DMS53 treated with DMSO at 0.1 percent for 48 hours (cell line): ENCODE data around the gene RUVBL1.
"Not testable (repeated sequence)": the region's sequence is repeated elsewhere in the genome, so short reads cannot be mapped to it uniquely, and the experiment has no call there.

Source experiments
- DNase-seq: peaks from one replicate; lab custom pipeline; 2025; ENCODE audit not compliant: unreplicated experiment; lab: John Stamatoyannopoulos, UW

The RUVBL1 gene

DNA sequence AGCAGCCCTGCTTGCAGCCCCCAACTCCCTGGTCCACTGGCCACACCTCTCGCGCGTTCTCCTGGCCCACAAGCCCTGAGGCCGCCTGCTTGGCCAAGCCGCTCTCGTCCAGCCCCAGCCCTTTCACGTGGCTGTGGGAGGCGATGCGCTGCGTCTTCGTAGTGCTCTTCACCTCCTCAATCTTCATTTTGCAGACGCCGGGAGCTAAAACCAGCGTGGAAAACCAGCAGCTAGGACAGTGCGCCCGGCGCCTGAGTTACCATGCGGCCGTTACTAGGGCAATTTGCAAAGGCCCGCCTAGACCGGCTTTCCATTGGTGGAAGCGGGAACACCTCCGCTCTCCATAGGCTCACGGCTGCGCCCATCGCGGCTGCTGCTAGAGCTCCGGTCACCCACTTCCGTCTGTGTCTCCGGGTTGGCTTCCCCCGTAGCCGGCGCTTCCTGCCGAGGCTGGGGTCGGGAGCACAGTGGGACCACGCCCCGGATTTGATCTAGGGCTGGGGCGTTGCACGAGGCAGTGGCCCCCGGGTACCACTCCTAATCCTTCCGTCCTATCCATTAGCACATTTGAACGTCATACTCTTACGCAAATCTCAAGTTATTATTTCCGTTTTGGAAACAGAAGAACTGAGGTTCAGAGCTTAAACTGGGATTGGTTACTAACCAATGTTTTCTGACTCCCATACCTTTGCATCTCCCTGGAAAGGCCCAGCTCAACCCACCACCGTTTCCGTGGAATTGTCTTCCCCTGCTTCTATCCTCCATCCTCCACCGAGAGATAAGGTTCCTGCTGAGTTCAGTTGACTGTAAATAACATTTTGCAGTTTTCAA, at the start of gene RUVBL1:
Gene RUVBL1 (minus strand): TSS at position 275 of the 831 bp plus-strand sequence. CDS start 88 bp downstream, at position 187.
- DNase-seq: peak; percentile 94

DNA sequence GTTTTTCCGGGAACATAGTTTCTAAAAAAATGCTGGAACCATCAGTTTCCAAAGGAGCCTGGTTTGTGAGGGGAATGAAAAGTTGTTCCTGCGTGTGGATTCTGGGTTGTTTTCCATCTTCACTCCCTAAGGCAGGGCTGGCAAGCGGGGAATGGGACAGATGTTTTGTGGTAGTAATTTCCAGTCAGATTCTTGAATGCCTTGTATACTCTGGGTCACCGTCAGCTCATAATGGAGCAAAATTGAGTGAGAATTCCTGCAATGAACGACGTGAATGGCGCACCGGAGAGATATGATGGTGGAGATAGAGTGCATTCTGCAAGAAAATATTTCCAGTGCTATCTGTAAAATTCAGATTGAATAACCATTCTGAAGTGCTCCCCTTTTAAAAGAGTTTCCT, 49.6 kb upstream of the RUVBL1 start:
- no peak for DNase-seq

DNA sequence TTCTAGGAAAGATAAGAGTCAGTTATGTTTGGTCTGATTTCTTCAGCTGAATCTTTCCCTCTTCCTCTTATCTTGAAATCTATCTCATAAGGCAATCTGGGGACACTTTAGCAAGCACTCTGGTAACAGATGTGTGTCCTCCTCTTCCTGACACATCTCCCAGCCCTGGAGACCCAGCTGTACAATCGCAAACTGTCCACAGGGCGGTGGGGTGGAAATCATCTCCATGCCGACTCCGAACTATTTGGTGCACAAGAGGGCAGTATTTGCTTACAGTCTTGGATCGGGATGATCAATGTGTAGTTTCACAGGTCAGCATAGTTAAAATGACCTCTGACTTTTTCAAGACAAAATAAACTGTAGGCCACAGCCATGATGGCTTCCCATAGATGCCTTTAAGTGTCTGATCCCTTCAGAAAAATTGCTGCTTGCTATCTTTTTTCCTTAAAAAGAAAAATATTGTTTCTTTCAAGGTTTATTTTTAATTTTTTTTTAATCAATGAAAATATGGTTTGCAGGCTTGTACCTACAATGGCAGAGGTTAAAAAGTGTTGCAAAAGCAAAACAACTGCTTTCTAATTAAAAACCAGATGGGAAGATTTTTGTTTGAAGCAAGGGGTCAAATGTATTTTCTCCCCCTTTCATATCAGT, 47.4 kb upstream of the RUVBL1 start:
- peak; percentile 22 for DNase-seq

DNA sequence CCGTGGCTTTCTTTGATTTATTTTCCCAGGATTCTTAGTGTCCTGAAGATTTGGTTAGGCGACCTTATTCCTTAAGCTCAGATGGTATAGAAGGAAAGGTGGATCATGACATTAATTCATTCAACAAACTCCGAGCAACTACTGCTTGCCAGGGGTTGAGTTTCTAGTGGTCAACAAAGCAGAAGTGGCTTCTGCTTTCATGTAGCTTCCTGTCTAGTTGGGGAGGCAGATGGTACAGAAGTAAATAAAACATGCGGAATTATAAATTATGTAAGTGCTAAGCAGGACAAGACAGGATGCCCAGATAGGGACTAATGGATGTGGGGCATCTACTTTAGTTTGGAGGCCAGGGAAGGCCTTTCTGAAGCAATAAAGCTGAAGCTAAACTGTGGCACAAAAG, 45.2 kb upstream of the RUVBL1 start:
- DNase-seq: no peak

DNA sequence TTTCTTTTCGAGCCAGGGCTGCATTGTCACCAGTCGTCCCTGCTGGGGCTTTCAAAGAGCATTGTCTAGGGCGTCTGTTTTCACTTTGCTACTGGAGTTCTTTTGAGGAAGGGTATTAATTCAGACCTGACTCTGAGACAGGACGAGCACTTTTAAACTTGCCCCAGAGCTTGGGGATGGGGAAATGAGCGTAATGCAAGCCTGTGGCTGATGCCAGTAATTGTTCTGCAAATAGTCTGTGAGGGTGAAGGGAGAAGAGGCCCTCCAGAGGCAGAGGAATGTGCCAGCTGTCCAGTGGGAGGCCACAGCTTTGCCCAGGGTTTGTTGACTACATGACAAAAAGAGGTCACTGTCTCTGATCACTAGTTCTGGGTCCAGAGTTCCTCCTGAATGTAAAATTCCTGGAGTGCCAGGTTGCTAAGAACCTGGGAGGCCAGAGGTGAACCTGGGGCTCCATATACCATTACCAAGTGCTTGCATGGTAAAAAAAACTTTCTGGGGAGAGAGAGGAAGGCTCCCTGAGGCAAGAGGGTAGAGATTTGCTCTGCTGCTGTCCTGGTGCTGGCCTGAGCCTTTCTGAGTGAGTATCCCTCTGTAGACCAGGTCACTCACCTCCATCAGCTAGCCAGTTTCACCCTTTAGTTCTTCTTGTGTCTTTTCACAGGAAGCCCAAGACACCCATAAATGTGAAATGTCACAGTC, 44.5 kb upstream of the RUVBL1 start:
- no peak for DNase-seq

DNA sequence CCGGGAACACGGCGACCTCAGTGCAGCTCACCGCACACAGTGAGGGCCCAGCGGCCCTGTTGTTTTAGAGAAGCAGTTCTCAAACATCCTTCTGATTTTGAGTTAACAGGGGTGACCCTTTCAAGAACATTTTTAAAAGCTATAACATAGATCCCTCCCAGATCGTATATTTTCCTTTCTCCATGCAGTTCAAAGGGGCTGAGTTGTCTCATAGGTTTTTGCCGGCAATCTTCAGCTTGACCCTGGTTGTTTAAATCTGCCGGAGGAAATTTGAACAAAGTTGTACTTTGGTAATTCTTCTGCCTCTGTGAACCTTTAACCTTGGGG, 44.0 kb upstream of the RUVBL1 start:
- no peak for DNase-seq

DNA sequence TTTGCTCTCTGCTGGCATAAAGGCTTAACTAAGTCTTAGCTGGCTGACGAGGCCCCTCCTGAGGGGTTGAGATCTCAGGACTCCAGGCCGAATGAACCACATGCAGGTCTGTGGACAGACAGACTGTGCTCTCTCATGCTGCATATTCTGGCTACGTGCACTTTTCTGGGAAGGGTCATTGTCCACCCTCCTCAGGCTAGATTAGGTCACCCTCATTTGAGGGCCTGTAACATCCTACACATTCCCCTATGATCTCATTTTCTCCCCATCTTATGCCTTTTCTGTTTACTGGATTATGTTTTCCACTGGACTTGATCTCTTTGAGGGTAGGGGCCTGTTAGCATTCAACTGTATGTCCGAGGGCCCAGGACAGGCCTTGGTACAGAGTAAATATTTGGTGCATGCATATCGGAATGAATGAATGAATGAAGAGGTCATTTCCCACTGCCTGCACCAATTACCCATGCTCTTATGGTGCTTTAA, 43.4 kb upstream of the RUVBL1 start:
- DNase-seq: no peak

DNA sequence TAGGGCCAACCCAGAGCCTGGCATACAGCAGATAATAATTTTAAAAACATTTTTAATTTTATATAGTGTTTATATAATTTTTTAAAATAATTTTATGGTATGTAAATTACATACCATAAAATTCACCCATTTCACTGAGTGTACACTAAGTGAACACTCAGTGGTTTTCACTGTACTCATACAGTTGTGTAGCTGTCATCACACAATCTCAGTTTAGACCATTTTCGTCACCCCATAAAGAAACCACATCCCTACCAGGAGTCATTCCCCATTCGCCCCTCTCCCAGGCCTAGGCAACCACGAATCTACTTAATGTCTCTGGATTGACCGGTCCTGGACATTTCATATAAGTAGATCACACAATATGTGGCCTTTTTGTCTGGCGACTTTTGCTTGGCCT, 39.8 kb upstream of the RUVBL1 start:
- no peak for DNase-seq

DNA sequence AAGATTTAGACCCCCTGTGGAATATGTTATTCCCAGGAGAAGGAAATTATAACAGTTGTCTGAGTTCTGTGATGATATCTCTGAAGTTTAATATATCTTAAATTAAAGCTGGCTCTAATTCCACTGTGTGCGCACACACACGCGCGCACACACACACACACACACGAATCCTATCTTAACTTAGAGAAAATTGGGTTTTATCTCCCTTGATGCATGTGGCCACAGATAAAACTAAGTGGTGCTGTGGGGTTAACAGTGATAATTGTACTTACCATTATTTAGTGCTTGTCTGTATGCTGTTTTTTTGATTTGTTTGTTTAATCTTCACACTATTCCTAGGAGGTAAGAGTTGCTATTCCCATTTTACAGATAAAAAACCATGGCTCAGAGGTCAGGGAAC, 37.0 kb upstream of the RUVBL1 start:
- no peak for DNase-seq

DNA sequence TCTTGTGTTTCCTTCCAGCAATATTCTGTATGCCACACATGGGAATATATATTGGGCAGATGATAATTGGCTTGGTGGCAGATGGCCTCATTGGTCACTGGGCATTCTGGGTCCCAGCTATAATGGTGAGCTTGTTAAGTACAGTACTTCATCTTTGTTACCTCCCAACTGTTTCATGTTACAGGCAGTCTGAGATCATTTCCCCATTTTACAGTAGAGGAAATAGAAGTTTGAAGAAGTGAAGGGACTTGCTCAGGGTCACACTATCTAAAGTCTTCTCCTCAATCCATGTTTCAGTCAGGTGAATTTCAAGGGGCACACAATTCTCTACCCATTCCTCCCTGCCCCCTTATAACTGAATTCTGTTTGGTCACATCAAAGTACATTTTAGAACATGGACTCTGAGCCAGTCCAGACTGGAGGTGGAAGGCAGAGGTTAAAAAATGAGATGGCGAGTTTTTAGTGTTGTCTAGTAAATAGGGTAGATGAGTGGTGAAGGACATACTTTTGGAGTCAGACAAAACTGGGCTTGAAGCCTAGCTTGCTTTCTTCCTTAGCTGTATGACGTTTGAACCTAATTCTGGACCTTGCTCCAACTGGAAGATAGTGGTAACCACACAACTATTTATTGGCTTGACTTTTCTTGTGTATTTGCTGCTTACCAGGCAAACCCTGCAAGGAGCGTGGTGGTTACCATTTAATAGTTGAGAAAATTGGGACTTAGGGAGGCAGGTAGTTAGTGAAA, 32.2 kb upstream of the RUVBL1 start:
- no peak for DNase-seq

DNA sequence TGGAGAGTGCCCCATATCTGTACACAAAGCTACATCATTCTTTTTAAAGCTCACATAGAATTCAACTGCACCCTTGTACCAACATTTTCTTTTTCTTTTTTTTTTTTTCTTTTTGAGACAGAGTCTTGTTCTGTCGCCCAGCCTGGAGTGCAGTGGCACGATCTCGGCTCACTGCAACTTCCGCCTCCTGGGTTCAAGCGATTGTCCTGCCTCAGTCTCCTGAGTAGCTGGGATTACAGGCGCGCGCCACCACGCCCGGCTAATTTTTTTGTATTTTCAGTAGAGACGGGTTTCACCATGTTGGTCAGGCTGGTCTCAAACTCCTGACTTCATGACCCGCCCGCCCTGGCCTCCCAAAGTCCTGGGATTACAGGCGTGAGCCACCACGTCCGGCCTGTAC, 30.7 kb upstream of the RUVBL1 start:
- DNase-seq: not testable (repeated sequence)

DNA sequence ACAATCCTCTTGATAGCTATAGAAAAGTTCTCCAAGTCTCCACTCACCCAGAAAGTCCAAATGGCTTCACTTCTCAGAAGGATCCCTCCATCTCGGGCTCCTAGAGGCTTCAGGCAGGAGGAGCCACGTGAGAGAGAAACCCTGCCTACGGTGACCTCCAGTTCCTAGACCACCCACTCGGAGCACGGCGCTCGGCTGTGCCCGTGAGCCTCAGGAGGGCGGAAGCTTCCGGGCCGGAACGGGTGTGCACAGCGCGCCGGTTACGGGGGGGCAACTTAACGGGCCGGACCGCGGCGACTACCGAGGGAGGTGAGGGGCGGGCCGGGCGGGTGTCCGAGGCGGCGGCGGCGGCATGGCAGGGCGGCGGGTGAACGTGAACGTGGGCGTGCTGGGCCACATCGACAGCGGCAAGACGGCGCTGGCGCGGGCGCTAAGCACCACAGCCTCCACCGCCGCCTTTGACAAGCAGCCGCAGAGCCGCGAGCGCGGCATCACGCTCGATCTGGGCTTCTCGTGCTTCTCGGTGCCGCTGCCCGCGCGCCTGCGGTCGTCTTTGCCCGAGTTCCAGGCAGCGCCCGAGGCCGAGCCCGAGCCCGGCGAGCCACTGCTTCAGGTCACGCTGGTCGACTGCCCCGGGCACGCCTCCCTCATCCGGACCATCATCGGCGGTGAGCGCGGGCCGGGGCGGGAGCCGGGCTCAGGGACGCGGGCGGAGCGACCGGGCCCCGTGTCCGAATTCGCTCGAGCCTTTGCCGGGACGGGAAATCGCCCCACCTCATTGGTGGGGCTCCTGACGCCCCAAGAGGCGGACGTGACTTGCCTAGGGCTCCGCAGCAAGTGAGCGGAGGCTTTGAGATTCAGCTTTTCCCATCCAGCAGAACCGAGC, 29.8 kb upstream of the RUVBL1 start, which contains the start of gene EEFSEC:
Gene EEFSEC (plus strand): TSS at position 326 of the 886 bp plus-strand sequence. CDS start 27 bp downstream, at position 353.
- DNase-seq: peak; percentile 59

DNA sequence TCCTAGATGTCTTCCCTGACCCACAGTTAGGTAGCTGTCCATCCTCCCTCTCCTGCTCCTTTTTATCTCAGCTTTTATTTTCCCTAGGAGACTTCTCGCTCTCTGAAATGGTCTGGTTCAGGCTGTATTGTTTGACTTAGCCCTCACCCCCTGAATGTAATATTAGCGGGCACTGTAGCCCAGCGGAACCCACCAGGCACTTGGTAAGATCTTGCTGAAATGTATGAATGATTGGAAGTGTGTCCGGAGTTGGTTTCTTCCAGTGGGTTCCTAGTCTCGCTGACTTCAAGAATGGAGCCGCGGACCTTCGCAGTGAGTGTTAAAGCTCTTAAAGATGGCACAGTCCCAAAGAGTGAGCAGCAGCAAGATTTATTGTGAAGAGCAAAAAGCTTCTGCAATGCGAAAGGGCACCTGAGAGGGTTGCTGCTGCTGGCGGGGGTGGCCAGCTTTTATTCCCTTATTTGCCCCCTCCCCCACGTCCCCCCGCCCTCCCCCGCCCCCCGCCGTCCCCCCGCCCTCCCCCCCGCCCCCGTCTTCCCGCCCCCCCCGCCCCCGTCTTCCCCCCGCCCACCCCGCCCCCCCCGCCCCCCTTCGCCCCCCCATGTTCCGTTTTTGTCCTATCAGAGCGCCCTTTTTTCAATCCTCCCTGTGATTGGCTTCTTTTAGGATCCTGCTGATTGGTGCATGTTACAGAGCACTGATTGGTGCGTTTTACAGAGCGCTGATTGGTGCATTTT, 29.0 kb upstream of the RUVBL1 start:
- DNase-seq: no peak

DNA sequence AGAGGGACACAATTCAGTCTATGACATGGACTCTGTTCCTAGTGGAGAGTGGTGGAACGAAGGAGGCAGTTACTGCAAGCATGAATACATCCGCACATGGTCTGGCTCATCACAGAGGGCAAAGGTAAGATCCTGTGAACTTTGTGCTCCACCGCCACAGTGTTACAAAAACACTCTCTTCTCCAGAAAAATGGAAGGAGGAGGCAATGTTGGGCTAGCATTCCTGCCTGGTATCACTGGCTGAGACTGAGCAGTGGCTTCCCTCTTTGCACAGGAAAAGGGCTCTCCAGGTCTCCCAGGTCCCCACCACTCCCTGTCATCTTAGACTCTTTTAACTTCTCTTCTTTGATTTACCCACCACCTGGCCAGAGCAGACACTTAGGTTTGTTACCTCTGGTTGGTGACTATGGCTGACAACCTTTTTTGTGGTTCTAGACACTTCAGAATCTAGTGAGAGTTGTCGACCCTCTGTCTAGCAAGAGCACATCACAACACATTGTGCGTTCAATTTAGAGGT, 28.2 kb upstream of the RUVBL1 start:
- DNase-seq: no peak

DNA sequence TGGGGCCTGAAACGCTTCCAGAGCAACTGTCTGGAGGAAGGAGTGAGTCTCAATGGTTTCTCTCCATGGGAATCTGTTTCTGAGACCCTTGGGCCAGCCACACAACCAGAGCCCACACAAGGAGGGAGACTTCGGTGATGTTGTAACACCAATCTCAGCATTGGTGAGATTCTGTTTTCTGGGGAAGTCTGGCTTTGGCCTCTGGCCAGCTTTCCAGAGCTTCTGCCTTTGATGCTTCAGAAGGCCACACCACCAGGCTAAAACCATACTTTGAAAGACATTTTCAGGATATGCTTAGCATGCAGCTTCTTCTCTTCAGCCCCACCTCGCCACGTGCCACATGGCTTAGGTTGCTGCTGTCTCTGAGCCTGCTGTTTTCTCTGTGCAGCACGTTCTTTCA, 26.0 kb upstream of the RUVBL1 start:
- DNase-seq: no peak

DNA sequence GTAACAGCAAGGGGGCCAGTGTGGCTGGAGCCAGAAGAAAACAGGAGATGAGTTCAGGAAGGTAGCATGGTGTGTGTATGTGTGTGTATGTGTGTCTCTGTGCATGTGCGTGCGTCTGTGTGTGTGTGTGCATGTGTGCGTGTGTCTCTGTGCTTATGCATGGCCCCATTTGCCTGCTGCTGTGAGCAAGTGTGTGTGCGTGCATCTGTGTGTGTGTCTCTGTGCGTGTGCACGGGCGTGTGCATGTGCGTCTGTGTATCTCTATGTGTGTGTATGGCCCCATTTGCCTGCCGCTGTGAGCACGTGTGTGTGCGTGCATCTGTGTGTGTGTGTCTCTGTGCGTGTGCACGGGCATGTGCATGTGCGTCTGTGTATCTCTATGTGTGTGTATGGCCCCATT, 22.6 kb upstream of the RUVBL1 start:
- no peak for DNase-seq

DNA sequence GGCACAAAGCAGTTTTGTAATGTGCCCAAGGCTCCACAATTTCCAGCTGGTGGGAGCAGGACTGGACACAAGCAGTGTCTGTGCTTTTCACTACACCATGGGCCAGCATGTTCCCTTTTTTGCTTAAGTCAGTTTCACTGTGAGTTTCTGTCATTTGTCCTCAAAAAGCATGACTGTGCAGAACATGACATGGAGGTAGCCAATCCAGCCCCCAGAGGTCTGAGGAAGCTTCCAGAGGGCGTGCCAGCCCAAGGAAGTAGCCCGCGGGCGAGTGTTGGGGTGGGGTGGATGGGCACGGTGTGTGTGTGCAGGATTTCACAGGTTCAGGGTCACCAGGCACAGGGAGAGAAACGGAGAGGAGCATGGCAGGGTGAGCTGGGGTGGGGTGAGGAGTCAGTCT, 21.7 kb upstream of the RUVBL1 start:
- no peak for DNase-seq

DNA sequence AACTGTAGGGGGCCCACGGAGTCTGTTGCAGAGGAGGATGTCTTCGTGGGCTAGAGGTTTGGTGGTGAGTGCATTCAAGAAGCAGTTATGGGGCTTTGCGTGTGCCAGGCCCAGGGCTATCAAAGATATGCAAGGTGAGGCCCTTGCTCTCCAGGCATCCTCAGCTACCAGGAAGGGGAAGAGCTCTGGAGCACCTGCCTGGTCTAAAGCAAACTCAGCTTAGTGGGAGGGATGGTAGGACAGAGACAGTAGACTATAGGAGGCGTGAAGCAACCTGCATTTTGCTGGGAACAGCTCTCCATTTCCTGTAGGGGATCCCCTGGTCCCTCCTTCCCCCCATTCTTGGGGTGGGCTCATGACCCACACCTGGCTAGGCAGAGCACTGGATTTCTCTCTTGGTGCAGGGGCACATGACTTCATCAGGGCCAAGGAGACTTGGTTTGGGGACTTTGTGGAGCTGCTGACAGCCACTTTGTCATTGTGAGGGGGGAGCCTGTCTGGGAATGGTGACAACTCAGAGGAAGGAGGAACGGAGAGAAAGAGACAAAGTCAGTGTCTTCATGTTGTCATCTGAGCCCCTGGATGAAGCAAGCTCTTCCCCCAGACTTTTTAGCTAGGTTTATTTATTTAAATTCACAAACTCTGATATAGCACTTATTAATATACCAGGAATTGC, 21.0 kb upstream of the RUVBL1 start:
- DNase-seq: no peak

DNA sequence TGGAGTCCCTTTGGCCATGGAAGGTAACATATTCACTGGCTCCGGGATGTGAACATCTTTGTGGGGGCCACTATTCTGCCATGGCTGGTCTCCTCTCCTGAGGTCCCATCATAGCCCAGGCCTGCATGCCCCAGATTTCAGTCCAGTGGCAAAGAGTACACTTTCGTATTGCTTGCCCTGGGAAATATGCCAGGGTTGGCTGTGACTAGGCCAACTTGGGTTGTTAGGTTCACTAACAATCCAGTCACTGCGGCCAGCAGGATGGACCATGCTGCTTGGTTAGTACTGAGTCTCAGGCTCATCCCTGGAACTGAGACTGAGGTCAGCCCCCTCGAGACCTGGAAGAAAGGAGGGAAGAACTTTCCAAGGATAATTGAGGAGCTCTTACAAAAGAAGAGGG, 19.9 kb upstream of the RUVBL1 start:
- no peak for DNase-seq
